PC-9 (cell line): ENCODE measurements around the gene CEP57L1.

Source experiments
- CTCF ChIP-seq: fragments of 200-600 bp; sonication (generic); conservative IDR thresholded peaks from 2 replicates; pipeline ENCODE4 v1.6.1; 2017; ENCODE audit warnings: mixed run types, antibody characterized with exemption, mild to moderate bottlenecking, moderate library complexity
- EZH2 ChIP-seq: fragments of 200-600 bp; sonication (generic); IDR thresholded peaks from 2 replicates; pipeline ENCODE4 v1.8.0; 2017; ENCODE audit warnings: antibody characterized with exemption, low read depth

- TF ChIP-seq CTCF (no peak), EZH2 (no peak)
Observed at GRCh38 chr6:109052018-109052651, 43.2 kb upstream of the CEP57L1 start.
